HG03196 (cell line): Measurements from ENCODE around the gene RHOD.

ENCODE experiments used
- ATAC-seq: cut with Tn5 transposase; IDR thresholded peaks from one replicate; pipeline ENCODE4 v1.9.1; 2021; ENCODE audit not compliant: unreplicated experiment

Gene RHOD

GRCh38 chr11:67056267-67057204 lies at the start of gene RHOD:
Gene RHOD, plus strand, starts transcription at chr11:67056847. Its CDS starts 56 bp downstream, at chr11:67056903.
- no peak for ATAC-seq

GRCh38 chr11:67007126-67007525 lies 49.5 kb upstream of the RHOD start:
- ATAC-seq = no peak

GRCh38 chr11:67010296-67010905 lies 46.2 kb upstream of the RHOD start:
- no peak for ATAC-seq

- no peak for ATAC-seq
Measured at GRCh38 chr11:67013511-67014045, 43.1 kb upstream of the RHOD start.

- ATAC-seq = no peak
Measured at GRCh38 chr11:67014343-67014742, 42.3 kb upstream of the RHOD start.

GRCh38 chr11:67015048-67015447 lies 41.6 kb upstream of the RHOD start:
- no peak for ATAC-seq

GRCh38 chr11:67016550-67016949 lies 40.1 kb upstream of the RHOD start:
- no peak for ATAC-seq

- ATAC-seq = no peak
Measured at GRCh38 chr11:67020949-67021348, 35.7 kb upstream of the RHOD start.

- ATAC-seq = no peak
Measured at GRCh38 chr11:67022341-67022933, 34.2 kb upstream of the RHOD start.

- no peak for ATAC-seq
Measured at GRCh38 chr11:67022961-67023956, 33.4 kb upstream of the RHOD start, which contains the start of gene SYT12. Gene SYT12, plus strand, starts transcription at chr11:67023134. Its CDS starts 7,011 bp downstream, at chr11:67030145.

- ATAC-seq = no peak
Measured at GRCh38 chr11:67023957-67024353, 32.7 kb upstream of the RHOD start.

- ATAC-seq = no peak
Measured at GRCh38 chr11:67024410-67024809, 32.2 kb upstream of the RHOD start.

GRCh38 chr11:67024966-67025365 lies 31.7 kb upstream of the RHOD start:
- ATAC-seq = no peak

GRCh38 chr11:67025750-67026149 lies 30.9 kb upstream of the RHOD start:
- no peak for ATAC-seq

GRCh38 chr11:67026941-67027340 lies 29.7 kb upstream of the RHOD start:
- no peak for ATAC-seq

- ATAC-seq = no peak
Measured at GRCh38 chr11:67027483-67027930, 29.1 kb upstream of the RHOD start.

GRCh38 chr11:67027943-67028542 lies 28.6 kb upstream of the RHOD start:
- peak; percentile 55 for ATAC-seq

GRCh38 chr11:67029146-67029545 lies 27.5 kb upstream of the RHOD start:
- no peak for ATAC-seq

GRCh38 chr11:67030976-67031375 lies 25.7 kb upstream of the RHOD start:
- no peak for ATAC-seq
